ENCODE measurements around the gene LRRC8C. TPM values are rescaled to one million over a fixed set of nuclear protein-coding genes. Genes with fewer than 3 reads are reported as not detected.

LRRC8C gene
- total RNA-seq, 1 experiment from 2014 or later = 8.4 TPM

GRCh38 chr1:89608319-89608983, 24.5 kb upstream of the LRRC8C start:
- Histone ChIP-seq H4K20me1 (ENCODE audit: insufficient read depth) (no peaks in the 10 kb centered on the region), H3K9me3 (ENCODE audit: control insufficient read depth in 1 of 2, insufficient read depth in 1 of 2, low read depth in 1 of 2, low read length in 2 of 2) (no peaks in the 10 kb centered on the region), H3K9ac (ENCODE audit: low read length) (no peak overlapping the region), H3K9me2 (ENCODE audit: insufficient read depth) (no peaks in the 10 kb centered on the region), H3K4me1 (ENCODE audit: control insufficient read depth in 1 of 2, insufficient read depth in 2 of 2, low read length in 2 of 2) (peaks cover 10 to 11% of the 10 kb centered on the region in 2 experiments; a peak in 3 of 4 replicates), H3K4me3 (replicated peaks in 1 of 2; ENCODE audit: low read depth in 1 of 2, low read length in 2 of 2) (no peak overlapping the region), H3K27me3 (ENCODE audit: insufficient read depth, low read length) (no peaks in the 10 kb centered on the region), H3K79me2 (ENCODE audit: insufficient read depth, low read length) (no peaks in the 10 kb centered on the region), H3K4me2 (ENCODE audit: low read length) (no peak overlapping the region), H3K36me3 (ENCODE audit: control insufficient read depth in 1 of 2, insufficient read depth in 2 of 2, low read length in 2 of 2) (no peaks in the 10 kb centered on the region), H3K27ac (ENCODE audit: low read depth, low read length) (no peak overlapping the region), H2AFZ (ENCODE audit: low read depth, low read length, poor library complexity, severe bottlenecking) (no peak overlapping the region)
- ChIA-PET CTCF (no interaction called here), POLR2A (no interaction called here), RAD21 (ENCODE audit: low non-redundant PET in 1 of 2, low total read pairs in 2 of 2, uncharacterized antibody in 2 of 2, unreplicated experiment in 2 of 2) (no interaction called here)
- intact Hi-C loops (cut with micrococcal nuclease) = no loop called here
- TF ChIP-seq MAX (IDR thresholded peaks at IDR 0.05) (no peak), YY1 (IDR thresholded peaks at IDR 0.05; ENCODE audit: extremely low read depth, insufficient replicate concordance, low read depth, low read length) (no peak), CEBPB (IDR thresholded peaks at IDR 0.05; ENCODE audit: low read depth) (no peak), SIN3A (IDR thresholded peaks at IDR 0.05; ENCODE audit: low read depth) (no peak), ATF3 (IDR thresholded peaks at IDR 0.05) (no peak), CBX3 (IDR thresholded peaks at IDR 0.05; ENCODE audit: low read depth) (no peak), ZFX (IDR thresholded peaks at IDR 0.05) (no peak), EZH2phosphoT487 (IDR thresholded peaks at IDR 0.05; ENCODE audit: borderline replicate concordance) (no peak), SRF (IDR thresholded peaks at IDR 0.05; ENCODE audit: low read depth) (no peak), SP1 (IDR thresholded peaks at IDR 0.05; ENCODE audit: low read depth) (no peak), REST (IDR thresholded peaks at IDR 0.05; ENCODE audit: low read depth) (no peak), EGR1 (IDR thresholded peaks at IDR 0.05; ENCODE audit: low read depth) (no peak)
- no TSS peak for BruUV-seq (replicated peaks)
- ATAC-seq = no peak
- no peak for DNase-seq (ENCODE audit: low read depth, low spot score)

All from HCT116 (cell line).